Naive B cell (primary cell): Measurements from ENCODE around the gene CDH23. TPM values are rescaled to one million over a fixed set of nuclear protein-coding genes. Genes with fewer than 3 reads are reported as not detected.

Experiments used
- ATAC-seq, 2 donors: fragments of 150-1000 bp; cut with Tn5 transposase; 2 replicates each; pipeline ENCODE4 v1.10.0; 2021; ENCODE audit warnings: low read depth in 2 of 2, mild to moderate bottlenecking in 2 of 2, moderate library complexity in 2 of 2
- DNase-seq: peaks from one replicate; pipeline ENCODE4 v3.0.0; 2022
- H3K27ac Mint-ChIP-seq, 6 donors: one replicate each; pipeline ENCODE4 v1.8.0; 2020 to 2022; ENCODE audit warnings: mild to moderate bottlenecking in 6 of 6, mixed read lengths in 6 of 6, moderate library complexity in 5 of 6, inconsistent platforms in 2 of 6
- H3K27me3 Mint-ChIP-seq, 3 donors: one replicate each; pipeline ENCODE4 v1.8.0; 2021 to 2022; ENCODE audit warnings: mixed read lengths in 3 of 3, mild to moderate bottlenecking in 1 of 3
- H3K36me3 Mint-ChIP-seq, 2 donors: one replicate each; pipeline ENCODE4 v1.8.0; 2020 to 2022; ENCODE audit warnings: mixed read lengths in 2 of 2, inconsistent platforms in 1 of 2, mild to moderate bottlenecking in 1 of 2
- H3K4me1 Mint-ChIP-seq, 3 donors: one replicate each; pipeline ENCODE4 v1.8.0; 2020 to 2022; ENCODE audit warnings: mixed read lengths in 3 of 3, inconsistent platforms in 1 of 3, mild to moderate bottlenecking in 1 of 3, moderate library complexity in 1 of 3
- H3K4me3 Mint-ChIP-seq, 8 donors: one replicate each; pipeline ENCODE4 v1.8.0; 2020 to 2022; ENCODE audit warnings: mild to moderate bottlenecking in 8 of 8, mixed read lengths in 8 of 8, moderate library complexity in 8 of 8, inconsistent platforms in 2 of 8
- H3K9me3 Mint-ChIP-seq, 7 donors: one replicate each; pipeline ENCODE4 v1.8.0; 2020 to 2022; ENCODE audit warnings: mixed read lengths in 7 of 7, mild to moderate bottlenecking in 5 of 7, inconsistent platforms in 2 of 7, moderate library complexity in 1 of 7
- polyA plus RNA-seq, 6 donors: library from polyadenylated mRNA; unstranded; fragments of 300-500 nt; fragmentation: Illumina TruSeq; gene quantifications; one replicate each; pipeline ENCODE4 v1.2.3, GENCODE V29; 2021; ENCODE audit warnings: low read depth in 6 of 6

The CDH23 gene
- polyA plus RNA-seq, 6 donors from 2014 or later, result 0.05 to 0.62 (median 0.21) TPM; not detected in 2

GRCh38 chr10:71465551-71466252, 69.0 kb downstream of the CDH23 start:
- H3K9me3 Mint-ChIP-seq, result no peaks in the 10 kb centered on the region
- no peak overlapping the region for H3K4me3 Mint-ChIP-seq
- H3K27ac Mint-ChIP-seq, result no peak overlapping the region
- no peaks in the 10 kb centered on the region for H3K4me1 Mint-ChIP-seq
- DNase-seq, result no peak
- H3K36me3 Mint-ChIP-seq, result no peaks in the 10 kb centered on the region
- peaks cover 0 to 8% (median 0%) of the 10 kb centered on the region in 3 donors for H3K27me3 Mint-ChIP-seq
- no peak for ATAC-seq

DNA sequence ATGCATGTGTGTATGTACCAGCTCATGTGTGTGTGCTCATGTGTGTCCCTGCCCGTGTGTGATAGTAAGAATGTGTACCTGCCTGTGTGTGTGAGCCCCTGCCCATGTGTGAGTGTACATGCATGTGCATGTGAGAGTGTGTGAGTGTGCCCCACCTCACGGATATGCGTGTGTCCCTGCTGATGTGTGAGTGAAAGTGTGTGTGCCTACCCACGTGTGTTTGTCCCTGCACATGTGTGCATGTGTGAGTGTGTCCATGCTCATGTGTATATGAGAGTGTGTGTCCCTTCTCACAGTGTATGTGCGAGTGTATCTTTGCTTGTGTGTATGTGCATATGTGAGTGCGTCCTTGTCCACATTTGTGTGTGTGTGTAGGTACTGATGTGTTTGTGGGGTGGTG, 69.6 kb downstream of the CDH23 start:
- Mint-ChIP-seq H3K9me3 (no peaks in the 10 kb centered on the region), H3K27me3 (peaks cover 0 to 8% (median 5%) of the 10 kb centered on the region in 3 donors), H3K27ac (no peak overlapping the region), H3K4me3 (no peak overlapping the region), H3K36me3 (no peaks in the 10 kb centered on the region), H3K4me1 (no peaks in the 10 kb centered on the region)
- DNase-seq (no peak), ATAC-seq (no peak)

- Mint-ChIP-seq H3K4me1 (no peaks in the 10 kb centered on the region), H3K27ac (no peak overlapping the region), H3K4me3 (no peak overlapping the region), H3K36me3 (no peaks in the 10 kb centered on the region), H3K27me3 (peaks cover 4 to 13% (median 5%) of the 10 kb centered on the region in 3 donors), H3K9me3 (no peaks in the 10 kb centered on the region)
- ATAC-seq (no peak), DNase-seq (no peak)
Measured at GRCh38 chr10:71467161-71467560, 70.4 kb downstream of the CDH23 start.

- ATAC-seq (no peak), DNase-seq (no peak)
- H3K27me3 Mint-ChIP-seq, result peaks cover 0 to 18% (median 4%) of the 10 kb centered on the region in 3 donors
- H3K4me3 Mint-ChIP-seq, result no peak overlapping the region
- no peaks in the 10 kb centered on the region for H3K4me1 Mint-ChIP-seq
- no peaks in the 10 kb centered on the region for H3K36me3 Mint-ChIP-seq
- H3K27ac Mint-ChIP-seq, result no peak overlapping the region
- H3K9me3 Mint-ChIP-seq, result no peaks in the 10 kb centered on the region
Measured at GRCh38 chr10:71467569-71468362, 71.0 kb downstream of the CDH23 start.

GRCh38 chr10:71468363-71469094, 71.8 kb downstream of the CDH23 start:
- ATAC-seq (no peak), DNase-seq (no peak)
- no peaks in the 10 kb centered on the region for H3K36me3 Mint-ChIP-seq
- no peaks in the 10 kb centered on the region for H3K9me3 Mint-ChIP-seq
- no peaks in the 10 kb centered on the region for H3K4me1 Mint-ChIP-seq
- H3K4me3 Mint-ChIP-seq, result no peak overlapping the region
- H3K27ac Mint-ChIP-seq, result no peak overlapping the region
- peaks cover 0 to 18% (median 4%) of the 10 kb centered on the region in 3 donors for H3K27me3 Mint-ChIP-seq

GRCh38 chr10:71471006-71471405, 74.3 kb downstream of the CDH23 start:
- no peak for ATAC-seq
- Mint-ChIP-seq H3K4me1 (peaks cover 13 to 20% (median 14%) of the 10 kb centered on the region in 3 donors), H3K9me3 (no peaks in the 10 kb centered on the region), H3K4me3 (no peak overlapping the region), H3K36me3 (no peaks in the 10 kb centered on the region), H3K27me3 (peaks cover 0 to 18% (median 4%) of the 10 kb centered on the region in 3 donors), H3K27ac (no peak overlapping the region)
- DNase-seq, result no peak

DNA sequence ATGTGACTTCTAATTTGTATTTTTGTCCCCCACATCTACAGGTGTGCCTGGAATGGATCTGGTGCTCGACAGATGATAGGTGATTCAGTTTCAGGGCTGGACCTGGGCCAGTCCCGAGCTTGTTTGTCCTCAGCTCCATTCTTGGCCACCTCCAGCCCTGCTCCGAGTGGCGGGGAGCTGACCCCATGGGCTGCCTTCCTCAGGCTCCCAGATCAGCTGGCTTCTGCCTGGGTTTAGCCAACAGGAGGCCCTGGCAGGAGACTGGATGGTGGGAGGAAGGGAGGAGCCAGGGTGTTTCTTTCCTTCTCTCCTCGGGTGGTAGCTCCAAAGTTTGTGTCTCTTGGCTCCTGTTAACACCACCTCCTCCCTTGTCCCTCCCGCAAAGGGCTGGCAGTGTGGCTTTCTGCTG, 75.2 kb downstream of the CDH23 start:
- Mint-ChIP-seq H3K9me3 (no peaks in the 10 kb centered on the region), H3K36me3 (no peaks in the 10 kb centered on the region), H3K4me1 (peaks cover 14 to 28% (median 17%) of the 10 kb centered on the region in 3 donors), H3K27me3 (peaks cover 0 to 18% (median 4%) of the 10 kb centered on the region in 3 donors), H3K4me3 (peak overlapping the region in 1 of 8 donors; percentile 75), H3K27ac (no peak overlapping the region)
- ATAC-seq (no peak), DNase-seq (no peak)

GRCh38 chr10:71472466-71472865, 75.7 kb downstream of the CDH23 start:
- ATAC-seq (no peak), DNase-seq (no peak)
- Mint-ChIP-seq H3K4me1 (peaks cover 14 to 29% (median 19%) of the 10 kb centered on the region in 3 donors), H3K27ac (no peak overlapping the region), H3K4me3 (peak overlapping the region in 1 of 8 donors; percentile 27), H3K9me3 (no peaks in the 10 kb centered on the region), H3K36me3 (no peaks in the 10 kb centered on the region), H3K27me3 (peaks cover 0 to 18% (median 4%) of the 10 kb centered on the region in 3 donors)

DNA sequence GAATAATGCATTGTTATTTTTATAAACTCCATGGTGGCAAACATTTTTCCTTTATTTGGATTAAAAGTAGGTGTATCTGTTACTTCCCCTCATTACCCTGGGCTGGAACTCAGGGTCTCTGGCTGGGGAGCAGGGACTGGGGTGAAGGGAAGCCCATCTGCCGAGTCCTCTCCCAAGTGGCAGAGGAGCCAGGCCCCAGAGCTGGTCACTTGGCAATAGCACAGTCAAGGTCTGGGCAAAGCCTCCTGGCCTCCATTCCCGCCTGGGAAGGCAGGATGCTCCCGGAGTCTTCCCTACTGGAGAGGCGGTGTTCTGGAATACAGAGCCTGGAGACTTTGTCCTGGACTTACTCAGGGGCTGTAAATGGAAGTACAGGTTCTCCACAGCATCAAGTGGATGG, 76.2 kb downstream of the CDH23 start:
- Mint-ChIP-seq H3K4me3 (peak overlapping the region in 1 of 8 donors; percentile 27), H3K36me3 (no peaks in the 10 kb centered on the region), H3K27me3 (peaks cover 0 to 18% (median 4%) of the 10 kb centered on the region in 3 donors), H3K27ac (no peak overlapping the region), H3K4me1 (peaks cover 14 to 30% (median 24%) of the 10 kb centered on the region in 3 donors), H3K9me3 (no peaks in the 10 kb centered on the region)
- ATAC-seq, result no peak
- DNase-seq, result no peak

DNA sequence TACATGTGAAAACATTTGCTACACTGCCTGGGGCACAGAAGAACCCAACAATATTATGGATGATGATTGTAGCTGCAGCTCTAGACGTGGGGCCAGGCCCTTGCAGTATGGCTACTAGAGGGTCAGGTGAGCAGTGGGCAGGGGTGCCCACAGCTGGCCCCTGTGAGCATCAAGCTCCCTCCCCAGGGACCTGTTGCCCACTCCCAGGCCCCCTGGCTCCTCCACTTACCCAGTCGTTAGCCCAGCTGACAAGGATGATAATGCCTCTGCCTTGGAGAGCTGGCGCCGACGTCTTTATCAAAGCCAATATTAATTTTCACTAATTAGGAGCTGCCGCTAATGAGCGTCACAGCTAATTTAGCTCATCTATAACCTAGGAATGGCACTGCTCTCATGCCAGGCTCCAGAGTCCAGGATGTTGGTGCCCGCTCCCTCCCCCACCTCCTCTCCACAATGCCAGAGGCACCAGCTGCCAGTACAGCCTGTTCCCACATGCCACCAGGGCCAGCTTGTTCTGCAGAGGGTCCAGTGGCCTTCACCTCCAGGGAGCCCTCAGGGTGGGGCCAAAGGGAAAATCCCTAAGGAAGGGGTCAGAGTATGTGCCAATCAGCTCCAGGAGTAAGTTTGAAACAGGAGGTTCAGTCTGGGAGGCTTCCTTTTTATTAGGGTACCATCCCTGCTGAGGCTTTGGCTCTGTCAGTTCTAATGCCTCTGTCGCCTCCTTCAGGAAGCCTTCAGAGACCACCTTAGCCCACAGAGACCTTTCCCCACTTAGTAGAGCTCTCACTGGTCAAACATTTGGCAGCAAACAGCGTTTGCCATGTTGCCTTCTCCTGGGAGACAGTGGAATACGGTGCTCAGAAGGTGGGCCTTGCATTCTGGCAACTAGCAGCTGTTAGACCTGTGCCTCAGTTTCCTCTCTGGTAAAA, 77.2 kb downstream of the CDH23 start:
- ATAC-seq, result no peak
- peak overlapping the region in 1 of 8 donors; percentile 51 for H3K4me3 Mint-ChIP-seq
- H3K4me1 Mint-ChIP-seq, result peaks cover 14 to 30% (median 24%) of the 10 kb centered on the region in 3 donors
- H3K9me3 Mint-ChIP-seq, result no peaks in the 10 kb centered on the region
- no peaks in the 10 kb centered on the region for H3K36me3 Mint-ChIP-seq
- peak overlapping the region in 1 of 6 donors; percentile 80 for H3K27ac Mint-ChIP-seq
- H3K27me3 Mint-ChIP-seq, result peaks cover 0 to 18% (median 4%) of the 10 kb centered on the region in 3 donors
- no peak for DNase-seq

- peaks cover 0 to 18% (median 4%) of the 10 kb centered on the region in 3 donors for H3K27me3 Mint-ChIP-seq
- no peaks in the 10 kb centered on the region for H3K9me3 Mint-ChIP-seq
- peaks cover 14 to 30% (median 24%) of the 10 kb centered on the region in 3 donors for H3K4me1 Mint-ChIP-seq
- H3K4me3 Mint-ChIP-seq, result peak overlapping the region in 7 of 8 donors; percentile 69 to 91 (median 86)
- H3K36me3 Mint-ChIP-seq, result no peaks in the 10 kb centered on the region
- ATAC-seq (no peak), DNase-seq (no peak)
- peak overlapping the region; percentile 56 to 90 (median 73) for H3K27ac Mint-ChIP-seq
Measured at GRCh38 chr10:71474702-71475242, 78.1 kb downstream of the CDH23 start.

GRCh38 chr10:71475243-71475871, 78.6 kb downstream of the CDH23 start:
- H3K4me1 Mint-ChIP-seq, result peaks cover 14 to 30% (median 24%) of the 10 kb centered on the region in 3 donors
- H3K27me3 Mint-ChIP-seq, result peaks cover 3 to 20% (median 4%) of the 10 kb centered on the region in 3 donors
- DNase-seq (peak; percentile 14), ATAC-seq (peak; percentile 61 to 78)
- H3K36me3 Mint-ChIP-seq, result no peaks in the 10 kb centered on the region
- peak overlapping the region in 7 of 8 donors; percentile 69 to 91 (median 86) for H3K4me3 Mint-ChIP-seq
- H3K9me3 Mint-ChIP-seq, result no peaks in the 10 kb centered on the region
- peak overlapping the region; percentile 56 to 90 (median 78) for H3K27ac Mint-ChIP-seq
